Measurements from ENCODE around the gene KCNQ2.

- TF ChIP-seq, protein P1, sequence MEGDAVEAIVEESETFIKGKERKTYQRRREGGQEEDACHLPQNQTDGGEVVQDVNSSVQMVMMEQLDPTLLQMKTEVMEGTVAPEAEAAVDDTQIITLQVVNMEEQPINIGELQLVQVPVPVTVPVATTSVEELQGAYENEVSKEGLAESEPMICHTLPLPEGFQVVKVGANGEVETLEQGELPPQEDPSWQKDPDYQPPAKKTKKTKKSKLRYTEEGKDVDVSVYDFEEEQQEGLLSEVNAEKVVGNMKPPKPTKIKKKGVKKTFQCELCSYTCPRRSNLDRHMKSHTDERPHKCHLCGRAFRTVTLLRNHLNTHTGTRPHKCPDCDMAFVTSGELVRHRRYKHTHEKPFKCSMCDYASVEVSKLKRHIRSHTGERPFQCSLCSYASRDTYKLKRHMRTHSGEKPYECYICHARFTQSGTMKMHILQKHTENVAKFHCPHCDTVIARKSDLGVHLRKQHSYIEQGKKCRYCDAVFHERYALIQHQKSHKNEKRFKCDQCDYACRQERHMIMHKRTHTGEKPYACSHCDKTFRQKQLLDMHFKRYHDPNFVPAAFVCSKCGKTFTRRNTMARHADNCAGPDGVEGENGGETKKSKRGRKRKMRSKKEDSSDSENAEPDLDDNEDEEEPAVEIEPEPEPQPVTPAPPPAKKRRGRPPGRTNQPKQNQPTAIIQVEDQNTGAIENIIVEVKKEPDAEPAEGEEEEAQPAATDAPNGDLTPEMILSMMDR (IDR thresholded peaks at IDR 0.05): no peak
- no peak for TF ChIP-seq POLR2A (IDR thresholded peaks at IDR 0.05)
These were observed 16.9 kb downstream of the KCNQ2 start for GRCh38 chr20:63455568-63455859.
